Measurements from ENCODE around the gene USP2.

Gene USP2

DNA sequence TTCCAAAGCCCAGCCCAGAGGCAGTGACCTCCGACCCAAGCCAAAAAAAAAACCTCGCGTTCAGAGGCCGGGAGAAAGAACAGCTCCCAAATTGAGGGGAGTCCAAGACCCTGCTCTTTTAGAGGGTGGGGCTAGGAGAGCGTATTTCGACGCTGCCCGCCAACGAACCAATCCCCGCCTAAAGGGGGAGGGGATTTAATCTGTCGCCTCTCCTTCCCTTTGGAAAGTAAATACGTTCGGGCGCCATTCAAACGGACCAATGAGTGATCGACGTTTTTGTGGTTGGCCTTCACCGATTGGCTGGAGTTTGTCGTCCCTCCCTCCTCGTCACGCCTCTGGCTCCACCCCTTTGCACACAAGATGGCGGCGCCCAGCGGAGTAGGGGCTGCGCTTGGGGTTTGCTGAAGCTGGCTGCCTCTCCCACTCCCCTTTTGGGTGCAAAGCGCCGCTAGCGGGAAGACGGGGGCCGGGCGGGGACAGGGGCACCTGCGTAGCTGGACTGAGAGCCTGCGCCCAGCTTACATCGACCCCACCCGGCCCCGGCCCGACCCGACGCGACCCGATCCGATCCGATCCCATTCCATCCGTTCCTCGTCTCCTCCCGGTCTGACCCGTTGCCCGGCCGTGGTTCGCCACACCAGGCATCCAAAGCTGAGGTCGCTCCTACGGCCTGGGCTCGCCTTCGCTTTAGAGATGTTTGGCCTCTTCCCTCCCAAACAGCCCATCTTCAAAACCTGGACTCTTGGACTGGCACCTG lies 47.1 kb downstream of the USP2 start, which contains the start of gene RNF26:
RNF26 (plus strand) TSS at position 354 of the 757 bp plus-strand sequence. CDS start 596 bp downstream, outside the sequence.
- no peaks in the 10 kb centered on the region for H3K9me3 ChIP-seq (replicated peaks; ENCODE audit: insufficient read depth, low read length)
- H3K27me3 ChIP-seq (replicated peaks; ENCODE audit: insufficient read depth, low read length): peaks cover 12% of the 10 kb centered on the region
- H3K4me1 ChIP-seq (ENCODE audit: low read length): peaks cover 11% of the 10 kb centered on the region; the same call in 1 of the 2 replicates
- TF ChIP-seq EZH2 (optimal IDR thresholded peaks at IDR 0.05; ENCODE audit: low read depth, low read length) (no peak), EZH2phosphoT487 (IDR thresholded peaks at IDR 0.05; ENCODE audit: low read length) (no peak)
- TF ChIP-seq, protein P1, sequence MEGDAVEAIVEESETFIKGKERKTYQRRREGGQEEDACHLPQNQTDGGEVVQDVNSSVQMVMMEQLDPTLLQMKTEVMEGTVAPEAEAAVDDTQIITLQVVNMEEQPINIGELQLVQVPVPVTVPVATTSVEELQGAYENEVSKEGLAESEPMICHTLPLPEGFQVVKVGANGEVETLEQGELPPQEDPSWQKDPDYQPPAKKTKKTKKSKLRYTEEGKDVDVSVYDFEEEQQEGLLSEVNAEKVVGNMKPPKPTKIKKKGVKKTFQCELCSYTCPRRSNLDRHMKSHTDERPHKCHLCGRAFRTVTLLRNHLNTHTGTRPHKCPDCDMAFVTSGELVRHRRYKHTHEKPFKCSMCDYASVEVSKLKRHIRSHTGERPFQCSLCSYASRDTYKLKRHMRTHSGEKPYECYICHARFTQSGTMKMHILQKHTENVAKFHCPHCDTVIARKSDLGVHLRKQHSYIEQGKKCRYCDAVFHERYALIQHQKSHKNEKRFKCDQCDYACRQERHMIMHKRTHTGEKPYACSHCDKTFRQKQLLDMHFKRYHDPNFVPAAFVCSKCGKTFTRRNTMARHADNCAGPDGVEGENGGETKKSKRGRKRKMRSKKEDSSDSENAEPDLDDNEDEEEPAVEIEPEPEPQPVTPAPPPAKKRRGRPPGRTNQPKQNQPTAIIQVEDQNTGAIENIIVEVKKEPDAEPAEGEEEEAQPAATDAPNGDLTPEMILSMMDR (IDR thresholded peaks at IDR 0.05; ENCODE audit: low read length): no peak
- H3K9ac ChIP-seq (ENCODE audit: low read length): peak within 1 kb of the TSS; percentile 89
- H3K27ac ChIP-seq (ENCODE audit: low read length): peak within 1 kb of the TSS; percentile 32; the same call in 1 of the 2 replicates
- H3K79me2 ChIP-seq (ENCODE audit: low read length): peaks cover 17% of the 10 kb centered on the region
- peak within 1 kb of the TSS; percentile 91 for H3K4me3 ChIP-seq (ENCODE audit: low read length)
- peak within 1 kb of the TSS; percentile 99 for H2AFZ ChIP-seq (ENCODE audit: low read length)
- no peaks in the 10 kb centered on the region for H3K9me2 ChIP-seq (replicated peaks; ENCODE audit: insufficient read depth, low read length)
- DNase-seq: peak; percentile 98
- H3F3A ChIP-seq (ENCODE audit: insufficient read depth, low read length): no peaks in the 10 kb centered on the region
- no peaks in the 10 kb centered on the region for H4K20me1 ChIP-seq (ENCODE audit: insufficient read depth, low read length)
- H3K36me3 ChIP-seq (replicated peaks; ENCODE audit: insufficient read depth, low read length): no peaks in the 10 kb centered on the region
- H3K4me2 ChIP-seq (ENCODE audit: low read depth, low read length): peak within 1 kb of the TSS; percentile 98

DNA sequence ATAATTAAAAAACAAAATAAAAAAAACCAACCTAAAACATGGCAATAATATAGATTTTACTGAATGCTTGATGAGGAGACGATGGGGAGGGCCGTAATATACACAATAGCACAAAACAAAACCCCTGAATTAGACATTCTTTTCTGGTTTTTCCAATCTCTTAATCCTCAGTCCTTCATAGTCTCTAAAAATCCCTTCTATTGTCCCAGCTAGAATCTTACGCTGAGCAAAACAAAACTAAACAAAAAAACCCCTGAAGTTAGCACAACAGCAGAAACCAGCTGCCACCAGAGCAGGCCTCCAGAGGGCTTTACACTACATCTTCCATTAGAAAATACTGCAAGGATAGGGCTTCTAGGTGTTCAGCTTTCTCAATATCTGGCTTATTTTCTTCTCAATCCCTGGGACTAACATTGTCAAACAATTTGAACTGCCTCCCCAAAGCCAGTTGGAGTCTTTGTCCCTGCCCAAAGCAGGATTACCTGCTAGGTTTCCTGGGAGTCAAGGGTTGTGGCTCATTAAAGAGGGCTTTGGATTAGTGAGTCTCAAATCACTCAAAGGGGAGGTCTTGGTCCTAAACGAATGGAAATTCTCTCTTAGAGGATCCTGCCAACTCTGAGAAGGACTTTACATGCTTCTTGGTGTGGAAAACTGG lies 49.3 kb downstream of the USP2 start:
- Histone ChIP-seq H3K36me3 (replicated peaks; ENCODE audit: insufficient read depth, low read length) (no peaks in the 10 kb centered on the region), H2AFZ (ENCODE audit: low read length) (no peak overlapping the region)

DNA sequence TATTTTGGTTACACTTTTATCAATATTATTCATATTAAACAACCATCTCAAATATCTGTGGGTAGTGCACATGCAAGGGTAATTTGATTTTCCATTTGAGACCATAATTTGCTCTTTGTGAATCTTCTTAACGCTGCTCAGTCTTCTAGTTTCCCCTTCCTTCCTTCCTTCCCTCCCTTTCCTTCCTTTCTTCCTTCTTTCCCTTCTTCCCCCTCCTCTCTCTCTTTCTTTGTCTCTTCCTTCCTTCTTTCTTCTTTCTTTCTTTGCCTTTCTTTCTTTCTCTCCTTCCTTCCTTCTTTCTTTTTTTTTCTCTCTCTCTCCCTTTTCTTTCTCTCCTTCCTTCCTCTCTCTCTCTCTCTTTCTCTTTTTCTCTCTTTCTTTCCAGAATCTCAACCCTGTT lies 51.3 kb downstream of the USP2 start:
- no peak overlapping the region for H2AFZ ChIP-seq (ENCODE audit: low read length)
- TF ChIP-seq, protein P1 (IDR thresholded peaks at IDR 0.05; ENCODE audit: low read length): no peak
- TF ChIP-seq EZH2phosphoT487 (IDR thresholded peaks at IDR 0.05; ENCODE audit: low read length): no peak
- no peak for TF ChIP-seq EZH2 (optimal IDR thresholded peaks at IDR 0.05; ENCODE audit: low read depth, low read length)
- H3K27me3 ChIP-seq (replicated peaks; ENCODE audit: insufficient read depth, low read length): peaks cover 12% of the 10 kb centered on the region

More for the DNA sequence above, 49.3 kb downstream of the USP2 start:
- no peak for DNase-seq
- Histone ChIP-seq H3K27ac (ENCODE audit: low read length) (no peak overlapping the region), H3K9ac (ENCODE audit: low read length) (no peak overlapping the region), H3K27me3 (replicated peaks; ENCODE audit: insufficient read depth, low read length) (peaks cover 12% of the 10 kb centered on the region), H3F3A (ENCODE audit: insufficient read depth, low read length) (no peaks in the 10 kb centered on the region), H3K4me2 (ENCODE audit: low read depth, low read length) (no peak overlapping the region), H3K9me2 (replicated peaks; ENCODE audit: insufficient read depth, low read length) (no peaks in the 10 kb centered on the region), H3K9me3 (replicated peaks; ENCODE audit: insufficient read depth, low read length) (no peaks in the 10 kb centered on the region), H4K20me1 (ENCODE audit: insufficient read depth, low read length) (no peaks in the 10 kb centered on the region), H3K79me2 (ENCODE audit: low read length) (peaks cover 17% of the 10 kb centered on the region), H3K4me3 (ENCODE audit: low read length) (no peak overlapping the region), H3K4me1 (ENCODE audit: low read length) (peaks cover 11% of the 10 kb centered on the region; the same call in 1 of the 2 replicates)
- TF ChIP-seq EZH2phosphoT487 (IDR thresholded peaks at IDR 0.05; ENCODE audit: low read length): no peak
- TF ChIP-seq, protein P1 (IDR thresholded peaks at IDR 0.05; ENCODE audit: low read length): no peak

More for the DNA sequence above, 51.3 kb downstream of the USP2 start:
- Histone ChIP-seq H3K9ac (ENCODE audit: low read length) (no peak overlapping the region), H3K4me3 (ENCODE audit: low read length) (no peak overlapping the region), H3K9me2 (replicated peaks; ENCODE audit: insufficient read depth, low read length) (no peaks in the 10 kb centered on the region), H3K9me3 (replicated peaks; ENCODE audit: insufficient read depth, low read length) (no peaks in the 10 kb centered on the region), H3F3A (ENCODE audit: insufficient read depth, low read length) (no peaks in the 10 kb centered on the region), H3K27ac (ENCODE audit: low read length) (no peak overlapping the region), H3K36me3 (replicated peaks; ENCODE audit: insufficient read depth, low read length) (no peaks in the 10 kb centered on the region), H3K4me2 (ENCODE audit: low read depth, low read length) (no peak overlapping the region), H3K79me2 (ENCODE audit: low read length) (peaks cover 9% of the 10 kb centered on the region), H3K4me1 (ENCODE audit: low read length) (peaks cover 6% of the 10 kb centered on the region; the same call in 1 of the 2 replicates), H4K20me1 (ENCODE audit: insufficient read depth, low read length) (no peaks in the 10 kb centered on the region)
- DNase-seq: no peak
